ENCODE data around the gene MED27. TPM values are rescaled to one million over a fixed set of nuclear protein-coding genes. Genes with fewer than 3 reads are reported as not detected.

The MED27 gene
- total and polyA plus RNA-seq, 9 of the 15 experiments (the other 6 are each of a cell fraction or from before 2014, with no cell fraction given), result 24.4 to 91.0 (median 36.1) TPM

- ATAC-seq, result no peak
- Histone ChIP-seq H3K79me2 (ENCODE audit: control insufficient read depth, insufficient read depth, low read length) (no peaks in the 10 kb centered on the region), H2AFZ (ENCODE audit: low read depth, low read length) (no peak overlapping the region), H3K9me3 (replicated peaks; ENCODE audit: control insufficient read depth, insufficient read depth, low read depth, low read length) (no peaks in the 10 kb centered on the region), H3K36me3 (ENCODE audit: control insufficient read depth, insufficient read depth, low read length) (no peaks in the 10 kb centered on the region), H3K27ac (ENCODE audit: extremely low read depth, low read depth, low read length) (no peak overlapping the region), H3K27me3 (ENCODE audit: control insufficient read depth in 2 of 2, insufficient read depth in 2 of 2, low read length in 2 of 2) (peaks cover 20 to 22% of the 10 kb centered on the region in 2 experiments), H3K4me1 (replicated peaks in 1 of 2; ENCODE audit: control insufficient read depth in 2 of 2, insufficient read depth in 2 of 2, low read length in 2 of 2) (no peaks in the 10 kb centered on the region), H3K4me2 (ENCODE audit: insufficient read depth, low read length) (no peak overlapping the region), H3K9ac (ENCODE audit: insufficient read depth in 1 of 2, low read depth in 2 of 2, low read length in 2 of 2) (no peak overlapping the region), H3K9me1 (ENCODE audit: control insufficient read depth, insufficient read depth, low read length) (no peaks in the 10 kb centered on the region), H4K20me1 (replicated peaks; ENCODE audit: control insufficient read depth, insufficient read depth, low read length) (no peaks in the 10 kb centered on the region), H3K4me3 (no peak overlapping the region)
- intact Hi-C loops (cut with micrococcal nuclease), result no loop called here
- ChIA-PET POLR2A (interaction anchor here (0.7 kb wide), 2 partner anchors 9 to 221 kb away, joined by 3 read pairs; no protein-coding TSS in a partner anchor), CTCF (ENCODE audit: low intra/inter-chr PET ratio) (no interaction called here)
- in situ Hi-C loops (cut with MboI), result no loop called here
- DNase-seq (ENCODE audit: extremely low read depth in 1 of 4, low spot score in 3 of 4), result no peak
- TF ChIP-seq MAFK (IDR thresholded peaks at IDR 0.05; ENCODE audit: low read length), result no peak
- no peak for TF ChIP-seq ZNF277 (CRISPR knock-in tag; IDR thresholded peaks at IDR 0.05; ENCODE audit: borderline replicate concordance)
- no TSS peak for BruUV-seq (replicated peaks)
- 1% methylated on average over 5 of the region's 5 CpGs for whole genome bisulfite sequencing (ENCODE audit: insufficient coverage, low coverage, missing lambda C conversion rate)
- no peak for FAIRE-seq
Measured at GRCh38 chr9:132090771-132091170, 11.1 kb upstream of the MED27 start.

GRCh38 chr9:132087438-132088030 lies 7.9 kb upstream of the MED27 start:
- Histone ChIP-seq H3K9me3 (replicated peaks; ENCODE audit: control insufficient read depth, insufficient read depth, low read depth, low read length) (no peaks in the 10 kb centered on the region), H2AFZ (ENCODE audit: low read depth, low read length) (no peak overlapping the region), H3K36me3 (ENCODE audit: control insufficient read depth, insufficient read depth, low read length) (no peaks in the 10 kb centered on the region), H3K9ac (ENCODE audit: insufficient read depth in 1 of 2, low read depth in 2 of 2, low read length in 2 of 2) (no peak overlapping the region), H3K4me2 (ENCODE audit: insufficient read depth, low read length) (no peak overlapping the region), H3K27ac (ENCODE audit: extremely low read depth, low read depth, low read length) (no peak overlapping the region), H3K27me3 (ENCODE audit: control insufficient read depth in 2 of 2, insufficient read depth in 2 of 2, low read length in 2 of 2) (peaks cover 23 to 29% of the 10 kb centered on the region in 2 experiments), H3K4me1 (replicated peaks in 1 of 2; ENCODE audit: control insufficient read depth in 2 of 2, insufficient read depth in 2 of 2, low read length in 2 of 2) (no peaks in the 10 kb centered on the region), H3K4me3 (no peak overlapping the region), H3K79me2 (ENCODE audit: control insufficient read depth, insufficient read depth, low read length) (no peaks in the 10 kb centered on the region), H3K9me1 (ENCODE audit: control insufficient read depth, insufficient read depth, low read length) (no peaks in the 10 kb centered on the region), H4K20me1 (replicated peaks; ENCODE audit: control insufficient read depth, insufficient read depth, low read length) (no peaks in the 10 kb centered on the region)
- ATAC-seq (no peak), FAIRE-seq (no peak), DNase-seq (ENCODE audit: extremely low read depth in 1 of 4, low spot score in 3 of 4) (no peak)
- no peak for TF ChIP-seq ZNF561 (CRISPR knock-in tag; conservative IDR thresholded peaks at IDR 0.05)
- no peak for TF ChIP-seq FIP1L1 (IDR thresholded peaks at IDR 0.05; ENCODE audit: low read depth, low read length, poor library complexity, severe bottlenecking)
- no peak for TF ChIP-seq FOXA1 (IDR thresholded peaks at IDR 0.05; ENCODE audit: borderline replicate concordance)
- intact Hi-C loops (cut with micrococcal nuclease), result no loop called here
- BruUV-seq (replicated peaks), result no TSS peak
- ChIA-PET POLR2A (interaction anchor here (0.6 to 1.6 kb wide), 2 partner anchors 8 to 95 kb away, joined by 3 to 4 read pairs; partner anchors contain the start of gene MED27), CTCF (ENCODE audit: low intra/inter-chr PET ratio) (no interaction called here)
- in situ Hi-C loops (cut with MboI), result no loop called here
- 1% methylated on average over 7 of the region's 7 CpGs for WGBS (ENCODE audit: insufficient coverage, low coverage, missing lambda C conversion rate)

Measured in K562 (cell line).